Measurements from ENCODE around the gene SPSB4.

The SPSB4 gene

DNA sequence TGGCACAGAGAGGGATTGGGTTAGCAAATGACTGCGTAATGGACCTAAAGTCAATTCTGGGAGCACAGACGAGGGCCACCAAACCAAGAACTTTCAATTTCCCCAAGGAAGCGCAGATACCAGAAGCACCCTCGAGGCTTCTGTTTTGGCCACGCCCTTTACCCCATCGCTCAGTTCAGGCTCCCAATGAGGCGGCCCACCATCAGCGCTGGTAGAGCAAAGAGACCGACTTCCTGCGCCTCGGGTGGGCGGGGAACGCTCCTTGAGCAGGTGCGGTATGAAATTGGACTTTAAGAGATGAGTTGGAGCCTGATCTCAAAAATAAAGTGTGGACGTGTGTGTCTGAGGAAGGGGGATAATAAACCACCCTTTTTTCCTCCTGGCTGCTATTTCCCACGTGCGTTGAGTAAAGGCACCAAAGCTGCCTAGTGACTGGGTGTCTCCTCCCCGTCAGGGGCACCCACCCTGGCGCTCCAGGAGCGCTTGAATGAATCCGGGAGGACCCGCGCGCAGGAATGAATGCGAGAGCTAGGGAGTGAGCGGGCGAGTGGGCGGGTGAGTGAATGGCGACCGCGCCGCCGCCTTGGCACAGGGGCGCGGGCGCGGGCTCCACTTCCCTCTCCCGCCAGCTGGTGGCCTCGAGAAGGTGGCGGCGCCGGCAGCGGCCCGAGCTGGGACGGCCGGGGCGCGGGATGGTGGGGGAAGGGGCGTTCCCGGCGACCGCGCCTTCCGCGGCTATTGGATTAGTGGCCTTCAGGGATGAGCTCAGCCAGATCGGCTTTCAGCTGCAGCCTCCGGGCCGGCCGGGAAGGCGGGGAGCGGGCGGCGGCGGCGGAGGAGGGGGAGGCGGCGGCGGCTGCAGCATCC, at the start of gene SPSB4:
Gene SPSB4, plus strand, starts transcription at position 772 of the 867 bp plus-strand sequence. CDS start 14,758 bp downstream, outside the sequence.
- DNase-seq, result no peak

DNA sequence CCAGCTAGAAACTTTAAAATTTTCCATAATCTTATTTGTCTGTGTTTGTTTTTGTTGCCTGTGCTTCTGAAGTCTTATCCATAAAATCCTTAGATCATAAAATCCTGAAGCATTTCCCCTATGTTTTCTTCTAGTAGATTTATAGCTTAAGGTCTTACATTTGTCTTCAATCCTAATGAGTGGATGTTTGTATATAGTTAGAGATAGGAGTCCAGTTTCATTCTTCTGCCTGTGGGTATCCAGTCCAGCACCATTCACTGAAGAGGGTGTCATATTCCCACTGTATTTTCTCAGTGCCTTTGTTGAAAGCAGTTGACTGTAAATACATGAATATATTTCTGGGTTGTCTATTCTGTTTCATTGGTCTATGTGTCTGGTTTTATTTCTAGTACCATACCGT, 44.8 kb upstream of the SPSB4 start:
- DNase-seq, result no peak

DNA sequence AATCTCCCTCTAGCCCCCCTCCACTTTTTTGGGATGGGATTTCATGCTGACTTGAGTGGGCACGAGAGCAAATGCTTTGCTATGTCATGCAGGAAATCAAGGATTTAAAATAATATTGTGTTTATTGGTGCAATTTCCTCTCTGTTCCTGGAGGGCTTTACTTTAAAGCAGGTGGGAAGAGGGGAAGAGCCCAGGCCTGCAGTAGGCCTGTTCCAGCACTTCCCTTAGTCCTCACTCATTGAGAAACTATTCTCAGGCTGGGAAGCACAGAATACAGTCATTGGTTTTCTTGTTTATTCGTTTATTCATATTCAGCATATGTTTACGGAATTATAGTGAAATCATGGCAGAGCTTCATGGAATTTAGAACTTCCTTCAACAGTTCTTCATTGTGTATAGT, 41.7 kb upstream of the SPSB4 start:
- no peak for DNase-seq

DNA sequence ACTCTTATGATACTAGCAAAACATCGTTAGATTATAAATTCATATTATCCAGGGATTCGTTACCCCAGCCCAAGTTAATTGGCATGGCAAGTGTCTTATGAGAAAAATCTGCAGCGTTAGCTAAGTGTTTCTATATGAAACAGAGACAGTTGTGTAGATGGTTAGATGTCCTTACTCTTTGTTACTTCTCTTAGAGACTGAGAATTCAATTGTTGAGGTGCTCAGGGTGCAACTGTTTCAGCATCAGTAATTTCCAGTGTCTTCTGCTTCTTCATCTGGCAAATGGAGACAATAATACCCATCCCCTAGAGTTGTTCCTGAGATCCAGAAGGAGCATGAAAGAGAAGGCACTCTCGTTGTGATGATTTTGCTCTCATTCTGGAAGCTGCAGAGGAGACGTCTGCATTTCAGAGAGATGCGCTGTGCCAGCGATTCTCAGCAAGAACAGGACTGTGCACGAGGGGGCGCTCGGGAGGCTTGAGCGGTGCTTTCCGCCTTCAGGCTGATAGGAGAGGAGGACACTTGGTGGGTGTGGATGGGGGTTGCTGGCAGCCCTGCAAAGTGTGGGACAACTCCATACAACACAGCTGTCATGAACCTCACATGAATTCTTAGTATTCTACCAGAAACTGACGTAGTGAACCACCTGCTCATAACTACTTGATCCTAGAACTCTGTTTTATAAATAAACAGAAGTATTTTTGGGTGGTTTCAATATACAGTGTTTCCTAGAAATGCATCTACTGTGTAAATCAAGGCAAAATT, 39.7 kb upstream of the SPSB4 start:
- DNase-seq, result peak; percentile 63

DNA sequence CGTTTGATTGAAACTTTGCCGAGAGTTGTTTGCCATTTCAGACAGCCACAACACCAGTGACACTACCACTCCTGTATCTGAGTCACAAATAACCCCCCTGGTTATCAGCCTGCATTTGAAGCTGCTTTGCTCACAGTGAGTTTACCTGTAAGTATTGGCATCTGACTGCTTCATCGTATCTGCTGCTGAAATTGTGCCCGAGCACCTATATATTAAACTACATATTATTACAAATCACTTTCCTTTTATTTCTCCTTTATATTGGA, 39.2 kb upstream of the SPSB4 start:
- no peak for DNase-seq

DNA sequence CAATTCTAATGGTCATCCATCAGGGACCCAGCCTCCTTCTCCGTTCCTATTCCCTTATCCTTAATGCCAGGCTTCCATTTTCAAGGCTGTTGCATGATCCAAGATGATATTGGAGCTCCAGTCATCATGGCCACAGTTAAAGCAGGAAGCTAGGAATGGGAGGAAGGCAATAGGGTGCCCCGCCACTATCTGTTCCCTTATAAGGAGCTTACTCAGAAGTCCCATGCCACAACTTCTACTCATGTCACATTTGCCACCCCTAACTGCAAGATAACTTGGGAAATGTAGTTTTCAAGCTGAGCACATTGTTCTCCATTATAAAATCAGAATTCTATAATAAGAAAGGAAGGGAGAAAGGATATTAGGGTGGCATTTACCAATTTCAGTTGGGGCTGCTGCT, 38.6 kb upstream of the SPSB4 start:
- no peak for DNase-seq

DNA sequence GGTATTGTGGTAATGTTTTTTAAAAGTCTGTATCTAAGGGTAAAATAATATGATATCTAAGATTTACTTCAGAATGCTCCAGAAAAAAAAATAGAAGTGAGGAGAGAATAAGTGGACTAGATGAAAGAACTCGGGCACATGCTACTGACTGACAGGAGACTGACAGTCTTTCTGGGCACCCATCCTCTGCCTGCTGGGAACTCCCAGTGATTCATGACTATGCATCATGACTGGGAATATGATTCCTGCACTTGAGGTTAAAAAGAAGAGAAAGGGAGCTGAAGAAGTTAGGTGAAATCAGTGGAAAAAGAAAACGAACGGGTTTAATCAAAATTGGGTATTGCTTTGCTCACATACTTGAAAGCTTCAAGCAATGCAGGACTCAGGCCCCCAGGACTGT, 35.7 kb upstream of the SPSB4 start:
- DNase-seq, result no peak

DNA sequence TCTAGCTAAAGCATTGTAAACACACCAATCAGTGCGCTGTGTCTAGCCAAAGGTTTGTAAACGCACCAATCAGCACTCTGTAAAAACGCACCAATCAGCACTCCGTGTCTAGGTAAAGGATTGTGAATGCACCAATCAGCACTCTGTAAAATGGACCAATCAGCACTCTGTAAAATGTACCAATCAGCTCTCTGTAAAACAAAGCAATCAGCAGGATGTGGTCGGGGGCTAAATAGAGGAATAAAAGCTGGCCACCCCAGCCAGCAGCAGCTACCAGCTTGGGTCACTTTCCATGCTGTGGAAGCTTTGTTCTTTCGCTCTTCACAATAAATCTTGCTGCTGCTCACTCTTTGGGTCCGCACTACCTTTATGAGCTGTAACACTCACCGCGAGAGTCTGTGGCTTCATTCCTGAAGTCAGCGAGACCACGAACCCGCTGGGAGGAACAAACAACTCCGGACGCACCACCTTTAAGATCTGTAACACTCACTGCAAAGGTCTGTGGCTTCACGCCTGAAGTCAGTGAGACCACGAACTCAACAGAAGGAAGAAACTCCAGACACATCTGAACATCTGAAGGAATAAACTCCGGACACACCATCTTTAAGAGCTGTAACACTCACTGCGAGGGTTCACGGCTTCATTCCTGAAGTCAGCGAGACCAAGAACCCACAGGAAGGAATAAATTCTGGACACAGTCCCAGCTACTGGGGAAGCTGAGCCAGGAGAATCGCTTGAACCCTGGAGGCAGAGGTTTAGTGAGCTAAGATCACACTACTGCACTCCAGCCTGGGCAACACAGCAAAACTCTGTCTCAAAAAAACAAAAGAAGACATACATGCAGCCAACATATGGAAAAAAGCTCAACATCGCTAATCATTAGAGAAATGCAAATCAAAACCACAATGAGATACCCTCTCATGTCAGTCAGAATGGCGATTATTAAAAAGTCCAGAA, 33.5 kb upstream of the SPSB4 start:
- peak; percentile 21 for DNase-seq

DNA sequence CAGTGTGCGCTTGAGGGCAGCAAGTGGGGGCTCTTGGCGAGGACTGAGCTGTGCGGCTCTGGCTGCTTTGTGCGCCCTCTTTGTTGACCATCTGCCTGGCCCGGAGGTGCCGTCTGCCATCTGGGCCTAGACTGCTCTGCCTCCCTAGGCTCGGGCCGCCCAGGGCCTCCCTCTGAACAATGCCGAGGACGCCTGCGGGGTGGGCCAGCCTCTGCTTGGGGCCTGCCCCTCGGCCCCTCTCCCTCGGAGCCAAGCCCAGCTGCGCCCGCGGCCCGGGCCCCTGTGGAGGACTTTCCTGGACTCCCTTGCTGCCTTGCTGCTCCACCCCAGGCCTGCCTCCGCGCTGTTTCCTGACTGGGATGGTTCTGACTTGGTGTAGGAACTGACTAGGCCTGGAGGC, 31.9 kb upstream of the SPSB4 start:
- no peak for DNase-seq

DNA sequence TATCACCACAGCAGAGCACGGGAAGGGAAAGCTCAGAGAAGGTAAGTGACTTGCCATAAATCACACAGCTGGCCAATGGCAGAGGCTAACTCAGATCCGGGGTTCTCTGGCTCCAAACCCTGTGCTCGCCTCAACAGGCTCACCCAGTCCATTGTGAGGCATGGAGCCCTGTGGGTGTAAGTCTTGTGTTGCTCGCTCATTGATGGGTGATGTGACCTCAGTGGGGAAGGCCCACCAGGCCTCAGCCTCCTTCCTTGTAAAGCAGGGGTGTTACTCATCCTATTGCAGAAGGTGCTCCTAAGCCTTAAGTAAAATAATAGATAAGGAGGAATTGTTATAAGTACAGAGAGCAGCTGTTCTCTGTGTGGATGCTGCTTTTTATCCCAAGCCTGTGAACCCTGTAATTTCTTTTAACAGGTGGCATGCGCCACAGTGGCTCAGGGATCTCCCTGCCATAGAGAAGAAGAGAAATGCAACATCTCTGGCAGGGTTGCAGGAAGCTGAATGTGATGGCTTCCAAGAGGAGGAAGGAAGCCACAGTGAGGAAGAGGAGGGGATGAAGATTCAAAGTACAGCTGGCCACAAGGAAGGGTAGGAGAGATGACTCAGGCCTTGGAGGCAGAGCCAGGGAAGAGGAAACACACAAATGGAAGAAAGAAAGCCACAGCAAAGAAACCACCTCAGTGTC, 30.9 kb upstream of the SPSB4 start:
- no peak for DNase-seq

DNA sequence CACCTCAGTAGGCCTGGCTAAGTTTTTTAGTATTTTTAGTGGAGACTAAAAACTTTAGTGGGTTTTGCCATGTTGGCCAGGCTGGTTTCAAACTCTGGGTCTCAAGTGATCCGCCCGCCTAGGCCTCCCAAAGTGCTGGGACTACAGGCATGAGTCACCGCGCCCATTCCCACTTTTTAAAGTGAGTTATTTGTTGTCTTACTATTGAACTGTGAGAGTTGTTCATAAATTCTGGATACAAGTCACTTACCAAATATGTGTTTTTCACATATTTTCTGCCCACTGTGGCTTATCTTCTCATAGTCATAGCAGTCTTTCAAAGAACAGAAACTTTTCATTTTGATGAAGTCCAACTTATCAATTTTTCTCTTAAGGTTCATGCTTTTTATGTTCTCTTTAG, 29.9 kb upstream of the SPSB4 start:
- DNase-seq, result no peak

DNA sequence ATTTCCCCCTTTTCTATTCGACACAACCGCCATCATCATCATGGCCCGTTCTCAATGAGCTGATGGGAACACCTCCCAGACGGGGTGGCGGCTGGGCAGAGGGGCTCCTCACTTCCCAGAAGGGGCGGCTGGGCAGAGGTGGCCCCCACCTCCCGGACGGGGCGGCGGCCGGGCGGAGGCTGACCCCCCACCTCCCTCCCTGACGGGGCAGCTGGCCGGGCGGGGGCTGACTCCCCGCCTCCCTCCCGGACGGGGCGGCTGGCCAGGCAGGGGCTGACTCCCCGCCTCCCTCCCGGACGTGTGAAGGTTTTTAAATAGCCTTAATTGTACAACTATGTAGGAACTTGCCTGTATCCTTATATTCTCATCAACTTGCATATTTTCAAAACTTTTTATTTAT, 20.9 kb upstream of the SPSB4 start:
- no peak for DNase-seq

DNA sequence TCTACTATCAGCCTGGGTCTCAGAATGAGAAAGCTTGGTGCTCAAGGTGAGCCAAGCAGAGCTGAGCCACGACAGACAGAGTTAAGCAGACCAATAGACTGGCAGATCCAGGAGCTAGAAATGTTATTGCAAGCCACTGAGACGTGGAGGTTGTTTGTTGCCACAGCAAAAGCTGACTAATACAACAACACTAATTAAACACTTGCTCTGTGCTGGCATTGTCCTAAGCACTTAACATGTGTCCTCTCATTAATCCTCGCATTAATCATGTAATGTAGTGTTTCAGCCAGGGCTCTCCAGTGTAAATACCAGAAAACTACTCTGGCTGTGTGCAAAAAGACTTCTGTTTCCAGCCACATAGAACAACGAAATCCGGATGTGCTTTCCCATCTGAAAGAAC, 11.6 kb upstream of the SPSB4 start:
- no peak for DNase-seq

DNA sequence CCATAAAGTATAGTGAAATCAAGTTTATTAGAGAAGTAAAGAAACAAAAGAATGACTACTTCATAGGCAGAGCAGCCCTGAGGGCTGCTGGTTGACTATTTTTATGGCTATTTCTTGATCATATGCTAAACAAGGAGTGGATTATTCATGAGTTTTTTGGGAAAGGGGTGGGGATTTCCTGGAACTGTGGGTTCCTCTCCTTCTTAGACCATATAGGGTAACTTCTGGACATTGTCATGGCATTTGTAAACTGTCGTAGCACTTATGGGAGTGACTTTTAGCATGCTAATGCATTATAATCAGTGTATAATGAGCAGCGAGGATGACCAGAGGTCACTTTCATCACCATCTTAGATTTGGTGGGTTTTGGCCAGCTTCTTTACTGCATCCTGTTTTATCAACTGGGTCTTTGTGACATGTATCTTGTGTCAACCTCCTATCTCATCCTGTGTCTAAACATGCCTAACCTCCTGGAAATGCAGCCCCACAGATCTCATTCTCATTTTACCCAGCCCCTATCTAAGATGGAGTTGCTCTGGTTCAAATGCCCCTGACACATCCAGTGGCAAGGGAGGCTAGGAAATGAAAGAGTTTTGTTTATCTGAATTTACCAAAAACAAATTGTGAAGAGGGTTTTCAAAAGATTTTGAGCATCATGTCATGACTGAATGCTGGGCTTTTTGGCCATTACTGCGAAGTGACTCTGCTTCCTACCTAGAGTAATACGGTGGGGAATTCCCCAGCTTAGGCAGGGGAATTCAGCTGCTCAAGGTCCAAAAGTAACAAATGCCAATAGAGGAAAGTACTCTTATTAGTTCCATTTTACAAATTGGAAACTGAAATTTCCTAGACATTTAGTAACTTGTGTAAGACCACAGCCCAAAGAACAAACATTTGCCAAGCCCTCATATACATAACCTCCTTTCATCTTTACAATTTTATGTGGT, 6.2 kb upstream of the SPSB4 start:
- DNase-seq, result no peak

DNA sequence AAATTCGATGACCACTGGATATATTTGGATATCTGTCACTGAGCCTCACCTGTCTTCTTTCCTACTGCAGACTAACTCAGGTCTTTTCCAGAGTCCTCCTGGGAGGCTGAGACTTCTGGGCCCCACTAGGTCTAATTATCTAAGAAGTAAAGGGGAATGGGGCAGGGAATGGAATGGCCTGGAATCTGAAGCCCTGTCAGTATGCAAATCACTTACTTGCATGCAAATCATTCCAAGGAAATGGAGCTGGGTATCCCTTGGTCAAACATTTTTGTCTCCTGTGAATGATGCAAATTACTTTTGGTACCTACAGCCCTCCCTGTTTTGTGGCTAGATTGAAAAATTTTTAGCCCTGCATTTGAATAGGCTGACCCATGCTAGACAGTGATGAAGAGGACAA, 5.3 kb upstream of the SPSB4 start:
- DNase-seq, result no peak

DNA sequence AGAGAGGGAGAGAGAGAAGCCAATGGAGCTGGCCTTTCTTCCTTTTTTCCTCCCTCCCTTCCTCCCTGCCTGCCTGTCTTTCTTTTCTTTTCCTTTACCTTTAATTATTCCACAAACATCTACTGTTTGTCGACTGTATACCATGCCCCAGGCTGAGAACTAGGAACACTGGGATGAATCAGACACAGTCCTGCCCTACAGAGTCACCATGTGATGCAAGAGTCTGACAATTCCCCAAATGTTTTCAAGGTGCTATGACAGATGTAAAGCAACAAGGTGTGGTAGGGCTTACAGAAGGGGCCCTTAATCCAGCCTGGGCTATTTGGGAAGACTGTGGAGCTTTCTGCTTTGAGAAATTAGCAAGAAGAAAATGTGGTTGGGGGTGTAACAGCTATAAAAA, 4.0 kb upstream of the SPSB4 start:
- DNase-seq, result no peak

DNA sequence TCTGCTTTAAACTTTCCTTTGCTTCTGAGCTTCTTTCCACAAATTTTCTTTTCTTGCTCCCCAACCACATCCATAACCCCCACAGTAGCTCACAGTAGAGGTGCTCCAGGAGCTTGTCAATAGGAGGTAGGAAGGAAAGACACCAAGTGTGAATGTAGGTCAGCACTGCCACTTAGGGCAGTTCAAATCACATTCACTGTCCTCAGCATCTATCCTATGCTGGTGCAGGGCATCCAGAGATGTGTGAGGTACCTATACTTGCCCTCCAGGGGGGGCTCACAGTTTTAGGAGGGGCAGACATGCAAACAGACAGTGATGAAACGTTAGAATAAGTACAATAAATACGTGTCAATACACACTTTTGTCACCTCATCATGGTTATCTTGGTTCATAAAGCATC, 1.5 kb upstream of the SPSB4 start:
- no peak for DNase-seq

DNA sequence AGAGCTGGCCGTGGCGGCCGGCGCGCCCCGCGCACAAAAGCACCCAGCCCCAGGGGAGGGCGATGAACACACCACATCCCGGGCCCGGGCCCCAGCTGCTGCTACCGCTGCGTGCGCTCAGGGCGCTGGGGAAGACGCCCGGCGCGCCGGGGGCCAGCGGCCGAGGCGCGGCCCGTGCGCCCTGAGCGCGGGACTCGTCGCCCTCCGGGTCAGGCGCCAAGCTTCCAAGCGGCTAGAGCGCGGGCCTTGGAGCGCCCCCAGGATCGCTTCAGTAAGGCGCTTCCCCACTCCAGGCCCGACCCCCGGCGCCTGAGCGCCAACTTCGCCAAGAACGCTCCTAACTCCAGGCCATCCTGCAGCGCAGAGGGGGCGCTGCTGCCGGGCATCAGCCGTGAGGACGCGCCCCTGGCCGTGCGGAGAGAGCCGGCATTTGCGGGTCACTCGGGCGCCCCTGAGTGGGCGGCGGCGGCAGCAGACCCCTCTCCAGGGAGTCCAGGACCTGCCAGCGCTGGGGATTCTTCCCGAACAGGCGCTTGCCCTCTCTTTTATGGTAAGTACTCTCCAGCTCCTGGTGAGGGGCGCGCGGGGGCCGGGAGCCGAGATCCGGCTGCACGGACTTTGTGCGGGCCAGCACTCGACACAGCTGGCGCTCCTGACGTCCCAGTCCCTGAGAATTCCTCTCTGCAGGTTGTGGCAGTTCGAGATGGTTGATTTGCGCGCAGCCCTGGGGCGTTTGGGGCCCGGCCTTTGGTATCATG, 475 bp downstream of the SPSB4 start:
- no peak for DNase-seq

DNA sequence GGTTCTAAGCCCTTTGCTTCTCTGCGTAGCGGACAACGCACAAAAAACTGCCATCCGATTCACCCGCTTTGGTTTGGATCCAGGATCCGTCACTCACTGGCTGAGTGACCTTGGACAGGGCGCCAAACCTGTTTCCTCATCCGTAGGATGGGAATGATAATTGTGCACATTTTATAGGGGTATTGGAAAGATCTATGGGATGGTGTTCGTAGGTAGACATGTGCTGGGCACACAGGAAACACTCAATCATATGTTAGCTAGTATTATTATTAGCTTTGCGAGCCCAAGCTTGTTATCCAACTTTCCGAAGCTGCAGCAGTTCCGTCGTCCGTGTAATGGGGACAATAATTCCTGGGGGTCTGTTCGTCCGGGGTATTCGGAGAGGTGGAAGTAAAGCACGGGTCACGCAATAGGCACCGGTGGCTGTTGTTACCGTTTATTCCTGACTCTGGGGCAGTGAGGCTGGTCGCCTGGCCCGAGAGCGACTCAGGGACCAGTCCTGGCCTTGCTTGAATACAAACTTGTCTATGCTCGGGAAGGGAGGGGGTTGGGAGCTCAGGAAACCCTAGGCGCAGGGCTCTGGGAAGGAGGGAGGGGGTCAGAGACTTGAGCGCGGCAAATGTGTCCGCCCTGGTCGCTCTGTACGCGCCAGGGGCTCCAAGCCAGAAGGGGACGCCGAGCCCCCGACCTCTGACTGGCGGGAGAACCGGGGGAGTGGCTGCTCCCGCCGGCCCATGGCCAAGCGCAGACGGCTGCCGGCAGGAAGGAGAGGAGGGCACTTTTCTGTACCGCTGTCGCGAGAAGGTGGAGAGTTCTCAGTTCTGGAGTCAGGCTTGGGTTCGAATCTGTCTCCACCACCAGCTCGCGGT, 1.3 kb downstream of the SPSB4 start:
- no peak for DNase-seq

DNA sequence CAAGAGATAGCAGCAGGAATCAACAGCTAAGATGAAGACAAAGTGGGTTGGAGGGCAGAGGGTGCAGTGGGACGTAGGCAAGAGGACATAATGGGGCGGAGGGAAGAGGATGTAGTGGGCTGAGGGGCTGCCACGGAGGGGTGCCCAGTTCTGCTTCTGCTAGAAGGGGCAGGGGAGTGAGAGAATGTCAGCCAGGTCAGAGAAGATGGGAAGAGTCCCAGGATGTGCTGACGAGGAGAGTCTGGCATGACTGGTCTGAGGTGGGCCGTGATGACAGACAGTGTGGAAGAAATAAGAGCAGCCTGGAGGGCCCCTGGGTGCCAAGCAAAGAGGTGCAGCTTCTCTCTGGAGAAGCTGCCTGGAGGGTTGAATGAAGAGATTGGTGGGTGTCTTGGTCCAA, 4.0 kb downstream of the SPSB4 start:
- no peak for DNase-seq
